Measurements from ENCODE around the gene CDON.

The CDON gene, protein sequence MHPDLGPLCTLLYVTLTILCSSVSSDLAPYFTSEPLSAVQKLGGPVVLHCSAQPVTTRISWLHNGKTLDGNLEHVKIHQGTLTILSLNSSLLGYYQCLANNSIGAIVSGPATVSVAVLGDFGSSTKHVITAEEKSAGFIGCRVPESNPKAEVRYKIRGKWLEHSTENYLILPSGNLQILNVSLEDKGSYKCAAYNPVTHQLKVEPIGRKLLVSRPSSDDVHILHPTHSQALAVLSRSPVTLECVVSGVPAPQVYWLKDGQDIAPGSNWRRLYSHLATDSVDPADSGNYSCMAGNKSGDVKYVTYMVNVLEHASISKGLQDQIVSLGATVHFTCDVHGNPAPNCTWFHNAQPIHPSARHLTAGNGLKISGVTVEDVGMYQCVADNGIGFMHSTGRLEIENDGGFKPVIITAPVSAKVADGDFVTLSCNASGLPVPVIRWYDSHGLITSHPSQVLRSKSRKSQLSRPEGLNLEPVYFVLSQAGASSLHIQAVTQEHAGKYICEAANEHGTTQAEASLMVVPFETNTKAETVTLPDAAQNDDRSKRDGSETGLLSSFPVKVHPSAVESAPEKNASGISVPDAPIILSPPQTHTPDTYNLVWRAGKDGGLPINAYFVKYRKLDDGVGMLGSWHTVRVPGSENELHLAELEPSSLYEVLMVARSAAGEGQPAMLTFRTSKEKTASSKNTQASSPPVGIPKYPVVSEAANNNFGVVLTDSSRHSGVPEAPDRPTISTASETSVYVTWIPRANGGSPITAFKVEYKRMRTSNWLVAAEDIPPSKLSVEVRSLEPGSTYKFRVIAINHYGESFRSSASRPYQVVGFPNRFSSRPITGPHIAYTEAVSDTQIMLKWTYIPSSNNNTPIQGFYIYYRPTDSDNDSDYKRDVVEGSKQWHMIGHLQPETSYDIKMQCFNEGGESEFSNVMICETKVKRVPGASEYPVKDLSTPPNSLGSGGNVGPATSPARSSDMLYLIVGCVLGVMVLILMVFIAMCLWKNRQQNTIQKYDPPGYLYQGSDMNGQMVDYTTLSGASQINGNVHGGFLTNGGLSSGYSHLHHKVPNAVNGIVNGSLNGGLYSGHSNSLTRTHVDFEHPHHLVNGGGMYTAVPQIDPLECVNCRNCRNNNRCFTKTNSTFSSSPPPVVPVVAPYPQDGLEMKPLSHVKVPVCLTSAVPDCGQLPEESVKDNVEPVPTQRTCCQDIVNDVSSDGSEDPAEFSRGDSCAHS (N-terminal part only)

DNA sequence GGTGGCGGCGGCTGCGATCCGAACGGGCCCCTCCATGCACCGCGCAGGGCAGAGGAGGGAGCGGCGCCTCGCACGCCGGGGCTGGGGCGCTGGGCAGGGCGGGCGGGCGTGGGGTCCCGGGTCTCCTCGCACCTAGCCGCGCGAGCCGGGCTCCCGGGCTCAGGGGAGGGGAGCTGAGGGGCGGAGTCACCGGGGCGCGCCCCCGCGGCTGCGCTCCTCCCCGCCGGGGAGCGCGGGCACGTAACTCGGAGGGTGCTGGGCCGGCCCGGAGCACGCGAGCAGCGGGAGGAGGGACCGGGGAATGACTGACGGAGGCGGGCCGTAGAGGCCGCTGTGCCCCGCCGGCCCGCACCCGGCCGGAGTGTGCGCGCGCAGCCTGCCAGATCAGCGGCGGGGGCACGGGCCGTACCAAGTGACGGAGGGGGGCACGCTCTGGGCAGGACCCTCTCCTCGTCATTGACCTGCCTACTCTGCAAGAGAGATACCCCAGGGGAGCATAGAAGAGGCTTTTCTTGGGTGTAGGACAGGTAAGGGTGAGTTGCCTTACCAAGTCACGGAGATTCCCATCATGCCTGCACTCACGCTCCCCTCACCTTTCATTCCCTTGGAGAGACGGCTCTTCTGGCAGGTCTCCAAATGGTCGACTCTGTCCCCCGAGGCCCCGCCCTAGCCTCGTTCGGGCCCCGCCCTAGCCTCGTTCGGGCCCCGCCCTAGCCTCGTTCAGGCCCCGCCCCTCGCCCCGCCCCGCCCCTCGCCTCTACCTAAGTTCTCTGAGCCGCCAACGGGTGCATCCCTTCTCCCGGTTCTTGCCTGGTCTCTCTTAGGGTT, at the start of gene CDON:
TSS of gene CDON (minus strand) at position 188 of the 828 bp plus-strand sequence. CDS start 39,390 bp downstream, outside the sequence.
- peak; percentile 91 for DNase-seq

DNA sequence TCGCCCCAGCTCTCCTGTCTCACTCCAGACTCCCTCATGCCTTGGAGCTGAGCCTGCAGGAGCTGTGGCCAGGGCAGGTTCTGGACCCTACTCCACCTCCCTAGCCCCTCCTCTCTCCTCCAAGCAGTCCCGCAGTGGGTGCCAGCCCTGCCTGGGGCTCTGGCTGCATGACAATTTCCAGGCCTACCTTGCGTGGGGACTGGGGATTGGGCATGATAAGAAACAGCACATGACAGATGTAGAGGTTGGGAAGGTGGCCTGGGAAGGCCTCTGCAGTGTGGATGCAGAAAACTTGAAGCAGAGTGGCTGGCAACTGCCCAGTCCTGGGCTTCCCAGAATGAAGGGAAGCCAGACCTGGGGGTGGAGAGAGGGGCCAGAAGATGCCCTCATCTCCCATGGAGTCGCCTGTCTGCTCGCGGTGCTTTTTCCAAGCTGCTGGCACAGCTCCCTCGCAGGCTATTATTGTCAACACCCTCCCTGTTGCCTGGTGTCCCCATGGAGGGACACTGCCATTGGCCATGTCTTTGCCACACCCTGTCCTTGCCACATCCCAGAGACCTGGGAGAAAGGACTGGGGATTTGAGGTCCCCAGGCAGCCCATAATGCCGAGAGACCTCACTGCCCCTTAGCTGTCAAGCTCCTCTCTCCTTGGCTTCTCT, 48.9 kb upstream of the CDON start:
- no peak for DNase-seq

DNA sequence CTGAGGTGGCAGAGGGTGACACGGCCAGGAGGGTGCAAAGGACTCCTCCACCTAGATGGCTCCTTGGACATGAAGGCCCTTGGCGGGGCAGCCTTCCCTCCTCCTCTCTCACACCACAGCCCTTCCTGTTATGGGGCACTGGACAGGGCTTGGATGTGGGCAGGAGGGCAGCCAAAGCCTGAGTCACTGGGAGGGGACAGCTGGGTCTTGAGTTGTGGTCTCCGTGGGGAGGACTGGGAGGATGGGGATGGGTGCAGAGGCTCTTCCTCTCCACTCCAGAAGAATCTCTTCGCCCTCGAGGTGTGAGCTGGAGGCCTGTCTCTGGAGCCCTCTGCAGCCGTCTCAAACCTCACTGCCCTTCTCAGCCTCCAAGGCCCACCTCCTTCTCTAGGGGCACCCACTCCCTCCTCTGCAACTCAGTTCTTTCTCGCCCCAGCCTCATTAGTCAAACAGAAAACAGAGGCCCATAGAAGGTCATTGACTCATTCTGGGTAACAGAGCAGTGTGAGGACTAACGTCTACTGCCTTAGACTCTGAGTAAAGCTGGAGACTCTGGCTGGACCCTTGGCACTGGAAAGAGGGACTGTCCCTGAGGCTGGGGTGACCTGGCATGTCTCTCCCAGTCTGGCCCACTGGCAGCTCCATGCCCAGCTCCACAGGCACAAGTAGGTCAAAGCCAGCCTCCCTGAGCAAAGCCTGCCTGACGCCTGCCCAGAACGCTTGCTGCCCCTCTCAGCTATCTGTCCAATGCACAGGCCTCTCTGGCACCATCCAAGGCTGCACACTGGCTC, 47.5 kb upstream of the CDON start:
- no peak for DNase-seq

DNA sequence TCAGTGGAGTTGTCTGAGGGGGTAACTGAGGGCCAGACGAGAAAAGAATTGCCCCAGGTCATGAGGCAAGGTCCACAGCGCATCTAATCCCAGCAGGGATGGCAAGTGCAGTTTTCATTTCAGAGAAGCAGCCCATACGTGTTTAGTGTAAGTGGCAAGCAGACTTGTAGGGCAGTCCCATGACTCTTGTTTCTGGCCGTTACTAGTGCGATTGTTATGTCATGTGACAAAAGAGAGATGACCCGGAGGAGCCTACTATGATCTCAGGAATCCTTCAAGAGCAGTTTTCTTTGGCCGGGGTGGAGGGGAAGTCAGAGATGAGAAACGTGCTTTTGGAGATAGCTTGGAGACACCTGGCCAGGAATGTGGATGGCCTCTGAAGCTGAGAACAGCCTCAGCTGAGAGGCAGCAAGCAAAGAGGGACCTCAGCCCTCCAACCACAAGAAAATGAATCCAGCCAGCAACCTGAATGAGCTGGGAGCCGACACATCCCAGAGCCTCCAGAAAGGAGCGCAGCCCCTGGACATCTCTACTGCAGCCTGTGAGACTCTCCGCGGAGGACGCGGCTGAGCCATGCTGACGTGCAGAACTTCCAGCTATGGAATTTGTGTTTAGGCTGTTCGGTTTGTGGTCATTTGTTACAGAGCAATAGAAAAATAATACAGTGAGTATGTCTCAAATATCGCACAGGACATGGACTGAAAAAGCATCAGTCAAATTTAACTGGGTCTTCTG, 44.1 kb upstream of the CDON start:
- no peak for DNase-seq

DNA sequence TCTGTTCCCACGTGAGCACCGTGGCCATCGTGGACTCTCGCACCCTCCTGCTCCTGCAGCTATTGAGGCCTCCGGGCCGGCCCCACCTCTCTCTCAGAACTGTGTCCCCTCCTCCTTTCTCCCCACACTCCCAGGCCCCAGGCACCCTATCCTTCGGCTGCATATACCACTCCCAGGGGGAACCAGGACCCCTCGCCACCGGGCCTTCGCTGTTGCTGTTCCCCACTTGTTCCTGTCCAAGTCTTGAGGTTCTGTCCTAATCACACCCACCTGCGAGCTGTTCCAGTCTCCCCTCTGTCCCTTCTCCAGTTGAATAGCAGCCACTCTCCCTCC, 43.0 kb upstream of the CDON start:
- no peak for DNase-seq

DNA sequence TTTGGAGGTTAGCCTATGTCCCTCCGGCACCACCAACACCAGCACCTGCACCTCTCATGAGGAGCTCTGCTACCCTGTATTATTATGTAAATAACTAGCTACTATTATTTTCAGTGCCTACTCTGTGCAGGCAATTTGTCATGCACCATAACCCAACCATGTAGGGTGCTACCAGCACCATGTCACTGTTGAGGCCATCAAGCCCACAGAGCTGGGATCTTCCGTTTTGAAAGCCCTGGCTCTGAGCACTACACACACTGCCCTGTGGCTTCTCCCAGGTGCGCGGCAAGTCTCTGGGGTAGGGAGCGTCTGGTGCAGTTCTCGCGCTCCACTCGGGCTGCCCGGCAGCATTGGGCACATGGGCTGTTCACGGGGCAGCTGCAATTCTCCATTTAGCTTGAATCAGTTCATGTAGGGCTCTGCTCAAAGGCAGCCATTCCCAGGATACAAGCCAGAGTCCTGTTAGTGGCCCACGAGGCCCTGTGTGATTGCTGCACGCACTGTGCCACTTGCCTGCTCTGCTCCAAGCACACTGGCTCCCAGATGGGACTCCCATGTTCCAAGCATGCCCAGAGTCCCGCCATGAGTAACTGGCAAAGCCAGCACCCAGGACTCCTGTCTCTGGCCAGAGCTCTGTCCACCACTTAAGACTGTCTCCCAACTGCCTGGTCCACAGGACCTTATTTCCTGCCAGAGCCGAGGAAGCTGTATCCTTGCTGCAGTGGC, 42.5 kb upstream of the CDON start:
- DNase-seq, result no peak

DNA sequence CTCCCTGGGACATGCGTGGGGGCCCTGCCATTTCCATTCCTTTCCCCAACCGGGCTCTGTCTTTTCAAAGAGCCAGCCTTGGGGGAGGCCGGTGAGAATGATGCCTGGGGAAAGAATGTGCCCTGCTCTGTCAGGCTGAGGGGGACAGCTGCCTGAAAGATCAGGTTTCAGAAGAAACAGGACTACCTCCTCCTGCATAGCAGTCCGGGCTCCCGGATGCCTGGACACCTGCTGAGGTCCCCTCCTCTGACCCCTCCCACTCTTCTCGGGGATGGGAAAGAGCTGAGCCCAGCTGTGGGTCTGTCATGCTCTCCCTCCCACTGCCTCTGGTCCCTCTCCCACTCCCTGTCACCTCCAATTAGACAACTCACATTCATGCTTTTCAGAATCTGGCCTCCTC, 41.8 kb upstream of the CDON start:
- DNase-seq, result no peak

DNA sequence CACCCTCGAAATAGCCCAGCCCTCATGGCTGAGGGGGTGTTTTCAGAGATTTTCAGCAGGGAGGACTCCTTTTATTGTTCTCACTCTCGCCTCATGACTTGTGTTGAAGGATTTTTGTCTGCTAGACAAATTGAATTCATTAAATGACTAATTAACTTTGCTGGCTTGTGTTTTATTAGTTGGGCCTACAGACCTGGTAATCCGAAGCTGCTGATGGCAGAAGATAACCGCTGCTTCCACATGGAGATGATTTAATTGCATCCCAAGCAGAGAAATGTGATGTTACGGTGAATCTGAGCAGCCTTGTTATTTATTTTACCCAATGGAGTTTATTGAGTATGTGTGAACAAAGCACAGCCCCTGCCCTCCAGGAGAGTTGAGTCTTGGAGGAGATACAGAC, 40.5 kb upstream of the CDON start:
- DNase-seq, result no peak

DNA sequence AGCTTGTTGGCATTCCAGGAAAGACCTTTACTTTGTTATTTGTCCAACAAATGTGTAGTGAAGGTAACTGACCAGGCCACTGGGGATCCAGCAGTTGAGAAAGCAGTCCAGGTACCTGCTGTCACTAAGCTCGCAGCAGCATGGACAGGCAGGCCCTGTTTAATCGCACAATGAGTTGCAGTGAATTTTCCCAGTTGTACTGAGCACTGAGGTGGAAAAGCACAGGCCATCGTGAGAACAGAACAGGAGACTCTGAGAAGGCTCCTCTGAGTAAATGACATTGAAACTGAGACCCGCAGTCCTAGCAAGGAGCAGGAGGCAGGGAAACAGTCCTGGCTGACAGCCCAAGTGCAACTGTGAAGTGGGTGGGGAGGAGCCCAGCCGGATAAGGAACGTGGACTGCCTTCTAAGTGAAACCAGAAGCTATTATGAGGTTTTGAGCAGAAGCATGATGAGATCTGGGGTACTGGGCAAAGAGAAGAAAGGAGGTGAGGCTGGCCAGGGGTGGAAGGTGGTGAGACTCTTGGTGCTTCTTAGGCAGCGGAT, 39.8 kb upstream of the CDON start:
- DNase-seq, result no peak

DNA sequence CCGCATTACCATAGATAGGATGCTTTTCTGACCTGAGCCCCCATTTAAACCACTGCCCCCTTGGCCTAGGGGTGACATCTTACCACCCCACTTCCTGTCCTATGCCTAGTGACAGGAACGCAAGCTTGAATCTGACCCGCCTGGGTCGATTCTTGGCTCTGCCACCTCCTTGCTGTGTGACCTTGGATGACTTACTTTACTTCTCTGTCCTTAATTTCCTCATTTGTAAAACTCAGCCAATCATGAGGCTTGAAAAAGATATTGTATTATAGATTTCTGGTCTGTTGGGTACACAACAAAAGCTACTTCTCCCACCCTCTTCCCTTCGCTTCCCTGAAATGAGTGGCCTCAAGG, 39.2 kb upstream of the CDON start:
- no peak for DNase-seq

DNA sequence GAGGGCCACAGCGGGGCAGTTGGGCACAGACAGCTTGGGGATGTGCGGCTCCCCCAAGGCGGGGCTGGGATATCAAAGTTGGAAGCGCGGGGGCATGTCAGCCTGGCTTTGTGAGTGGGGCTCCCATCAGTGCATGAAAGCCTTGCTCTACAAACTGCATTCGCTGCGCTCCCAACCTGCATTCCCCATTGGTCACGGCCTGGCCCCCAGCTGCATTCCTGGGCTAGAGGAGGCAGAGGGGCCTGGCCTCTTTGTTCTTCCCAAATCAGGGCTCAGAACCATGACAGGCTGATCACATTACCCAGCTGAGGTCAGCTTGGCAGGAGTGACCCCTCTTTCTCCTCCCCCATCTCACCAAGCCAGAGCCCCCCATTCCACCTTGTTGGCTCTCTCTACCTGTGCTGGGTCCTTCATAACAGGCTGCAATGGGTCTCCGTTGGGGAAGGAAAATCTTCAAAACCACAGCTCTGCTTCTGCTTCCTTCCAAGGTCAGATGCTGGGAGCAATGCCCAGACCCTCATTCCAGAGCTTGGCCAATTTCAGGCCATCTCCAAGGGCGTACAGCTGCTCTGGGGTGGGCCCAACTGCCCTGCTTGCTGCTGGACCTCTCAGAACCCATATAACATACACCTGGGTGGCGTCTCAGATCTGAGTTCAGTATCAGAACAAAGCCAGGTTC, 38.7 kb upstream of the CDON start:
- no peak for DNase-seq

DNA sequence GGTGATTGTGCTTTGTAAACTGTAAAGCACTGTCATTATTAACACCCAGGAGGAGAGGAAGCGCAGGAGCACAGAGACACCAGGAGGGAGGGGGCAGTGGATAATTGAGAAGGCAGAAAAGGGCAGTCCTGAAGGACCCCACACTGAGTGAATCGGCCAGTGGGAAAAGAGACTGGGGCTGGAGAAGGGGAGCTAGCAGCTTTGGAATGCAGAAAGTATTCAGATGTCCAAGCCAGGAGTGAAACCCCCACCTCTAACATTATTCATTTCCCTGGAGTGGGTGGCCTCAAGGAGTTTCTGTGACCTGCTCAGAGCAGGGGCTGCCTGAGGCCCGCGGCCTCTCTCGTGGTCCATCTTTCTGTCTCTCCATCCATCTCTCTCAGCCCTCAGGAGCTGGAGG, 38.0 kb upstream of the CDON start:
- DNase-seq, result no peak

DNA sequence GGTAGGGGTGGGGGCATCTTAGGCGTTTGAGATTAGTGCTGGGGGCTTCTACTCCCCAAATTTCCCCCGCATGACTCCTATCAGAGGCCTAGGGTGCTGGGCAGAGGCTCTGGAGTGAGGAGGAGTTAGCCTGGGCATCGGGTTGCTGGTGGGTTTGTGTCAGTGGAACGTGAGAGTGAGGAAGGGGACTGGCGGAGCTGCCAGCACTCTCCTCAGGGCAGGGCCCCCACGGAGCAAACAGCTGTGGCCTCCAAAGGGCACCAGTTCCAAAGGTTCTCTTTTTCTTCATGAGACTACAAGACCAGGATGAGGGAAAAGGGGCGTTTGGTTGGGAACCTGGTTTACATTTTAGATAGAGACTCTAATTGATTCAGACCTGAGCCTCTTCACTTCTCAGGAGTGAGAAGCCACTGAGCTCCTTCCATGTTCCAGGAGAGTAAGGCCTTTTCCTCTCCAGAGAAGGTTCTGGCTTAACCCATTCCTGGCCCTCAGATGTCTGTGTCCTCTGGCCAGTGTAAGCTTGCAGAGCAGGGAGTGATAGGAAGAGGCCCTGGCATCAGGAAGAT, 35.6 kb upstream of the CDON start:
- no peak for DNase-seq

DNA sequence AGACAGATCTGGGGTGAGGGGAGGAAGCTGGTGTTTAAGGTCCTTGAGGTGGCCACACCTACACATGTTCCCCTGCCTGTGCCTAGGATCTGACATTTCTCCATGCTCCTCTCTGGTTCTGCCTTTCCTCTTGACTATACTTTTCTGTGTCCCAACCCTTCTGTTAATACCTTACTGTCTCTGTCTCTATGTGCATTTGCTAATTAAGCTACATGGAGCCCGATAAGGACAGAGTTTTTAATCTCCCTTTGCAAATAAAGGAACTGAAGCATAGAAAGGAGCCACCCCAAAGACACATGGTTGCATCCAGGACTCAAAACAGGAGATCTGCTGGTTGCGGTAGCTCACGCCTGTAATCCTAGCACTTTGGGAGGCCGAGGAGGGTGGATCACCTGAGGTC, 33.1 kb upstream of the CDON start:
- no peak for DNase-seq

DNA sequence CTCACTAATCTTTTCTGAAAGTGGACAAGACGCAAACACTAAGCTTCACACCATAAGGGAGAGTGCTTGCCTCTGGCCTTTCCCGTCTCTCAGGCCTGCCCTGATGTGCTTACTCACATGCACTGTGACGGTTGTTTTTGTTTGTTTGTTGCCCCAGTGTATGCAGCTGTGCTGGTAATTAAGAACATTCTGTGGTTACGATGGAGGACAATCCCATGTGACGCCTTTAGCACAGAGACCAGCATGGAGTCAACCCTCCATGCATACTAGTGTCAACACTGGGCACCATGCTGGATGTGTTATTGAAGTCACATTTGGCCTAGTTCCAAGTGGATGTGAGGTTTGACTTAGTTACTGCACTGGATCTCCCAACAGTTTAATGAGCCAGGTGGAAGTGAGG, 27.8 kb upstream of the CDON start:
- no peak for DNase-seq

DNA sequence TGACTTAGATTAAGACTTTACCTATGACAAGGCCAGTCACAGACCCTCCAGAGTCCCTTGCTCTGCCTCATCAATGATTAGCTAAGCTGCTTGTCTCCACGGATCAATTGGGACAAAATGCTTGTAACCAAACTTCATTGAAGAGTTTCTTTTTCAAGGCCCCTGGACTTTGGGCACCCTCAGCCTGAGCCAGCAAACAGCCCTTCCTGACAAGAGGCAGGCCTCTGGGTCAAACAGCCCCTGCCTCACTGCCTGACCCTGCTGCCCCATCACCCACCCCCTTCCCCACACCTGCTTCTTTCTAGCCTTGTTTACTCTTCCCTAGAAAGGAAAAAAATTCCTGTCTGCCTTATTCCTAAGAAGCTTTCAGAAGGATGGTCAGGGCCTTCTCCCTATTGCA, 26.3 kb upstream of the CDON start:
- no peak for DNase-seq

DNA sequence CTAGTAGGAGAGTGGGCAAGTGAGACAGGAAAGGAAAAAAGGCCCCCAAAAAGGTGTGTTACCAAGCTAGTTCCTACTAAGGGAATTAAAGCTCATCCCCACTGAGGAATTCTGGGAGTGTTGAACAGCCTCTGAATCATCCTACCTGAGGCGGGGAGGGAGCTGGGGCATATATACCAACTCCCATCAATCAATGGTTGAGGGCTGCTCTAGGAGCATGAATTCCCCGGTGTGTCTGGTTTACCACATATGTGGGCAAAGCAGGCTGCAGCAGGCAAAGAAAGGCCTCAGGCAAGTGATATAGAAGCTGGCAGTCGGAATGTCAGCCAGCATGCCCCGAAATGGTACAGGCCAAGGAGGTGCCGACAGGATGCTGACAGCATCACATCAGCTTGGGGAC, 23.6 kb upstream of the CDON start:
- no peak for DNase-seq

DNA sequence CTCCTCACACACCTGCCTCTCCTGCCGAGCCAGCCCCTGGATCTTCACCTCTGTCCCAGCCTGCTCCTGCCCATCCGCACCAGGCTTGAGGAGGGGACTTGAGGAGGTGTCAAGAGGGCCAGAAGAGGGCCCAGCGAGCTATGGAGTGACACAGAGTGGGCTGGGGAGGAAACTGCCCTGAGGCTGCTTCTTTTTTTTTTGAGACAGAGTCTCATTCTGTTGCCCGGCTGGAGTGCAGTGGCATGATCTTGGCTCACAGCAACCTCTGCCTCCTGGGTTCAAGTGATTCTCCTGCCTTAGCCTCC, 21.9 kb upstream of the CDON start:
- no peak for DNase-seq

Measured in CD4-positive, alpha-beta T cell treated with Interferon gamma for 1 hour (primary cell).